ENCODE measurements around the gene AP1S3.

- TF ChIP-seq CTCF (IDR thresholded peaks at IDR 0.05) (no peak), SIN3A (IDR thresholded peaks at IDR 0.05; ENCODE audit: borderline replicate concordance, insufficient read depth, low read depth, low read length) (no peak), TCF7L2 (IDR thresholded peaks at IDR 0.05; ENCODE audit: low read depth, low read length) (no peak), REST (IDR thresholded peaks at IDR 0.05; ENCODE audit: insufficient read depth in 1 of 2, low read depth in 2 of 2, low read length in 1 of 2) (no peak), POLR2AphosphoS5 (IDR thresholded peaks at IDR 0.05; ENCODE audit: low read depth, low read length) (no peak)
Measured at GRCh38 chr2:223824301-223824700, 13.1 kb downstream of the AP1S3 start.
